Activated CD4-positive, alpha-beta T cell treated with anti-CD3 and anti-CD28 coated beads, Interleukin-2, amount 50 U/mL, for 1 hour (primary cell): ENCODE measurements around the gene RRAGA.
"Not testable (repeated sequence)": the region's sequence is repeated elsewhere in the genome, so short reads cannot be mapped to it uniquely, and the experiment has no call there.

Source experiments
- DNase-seq: peaks from one replicate; pipeline ENCODE4 v3.0.0-alpha.2; 2020

Gene RRAGA

GRCh38 chr9:19087106-19088000, 38.1 kb downstream of the RRAGA start:
- DNase-seq = no peak

DNA sequence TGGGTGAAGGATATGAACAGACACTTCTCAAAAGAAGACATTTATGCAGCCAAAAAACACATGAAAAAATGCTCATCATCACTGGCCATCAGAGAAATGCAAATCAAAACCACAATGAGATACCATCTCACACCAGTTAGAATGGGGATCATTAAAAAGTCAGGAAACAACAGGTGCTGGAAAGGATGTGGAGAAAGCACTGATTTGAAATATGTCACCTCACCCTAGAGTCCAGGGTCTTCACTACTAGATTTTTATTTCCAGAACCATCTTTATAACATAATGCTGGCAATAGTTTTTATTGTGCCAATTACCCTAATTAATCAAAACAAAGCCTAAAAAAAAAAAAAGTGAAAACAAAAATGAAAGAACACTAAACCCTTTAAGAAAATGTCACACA, 48.2 kb downstream of the RRAGA start:
- not testable (repeated sequence) for DNase-seq
